ENCODE results near the gene ARID1B. TPM values are rescaled to one million over a fixed set of nuclear protein-coding genes. Genes with fewer than 3 reads are reported as not detected.

Gene ARID1B
- total and polyA plus RNA-seq, 4 donors, result 7.0 to 49.0 (median 24.2) TPM

- WGBS, result 88% methylated on average over 6 of the region's 6 CpGs
- no peak overlapping the region for H3K27ac ChIP-seq (ENCODE audit: low read depth in 1 of 2, low read length in 2 of 2)
- no peaks in the 10 kb centered on the region for H3K9me3 ChIP-seq (ENCODE audit: control insufficient read depth in 4 of 4, low read length in 3 of 4)
- no peaks in the 10 kb centered on the region for H3K36me3 ChIP-seq (ENCODE audit: control insufficient read depth in 4 of 4, insufficient read depth in 3 of 4, low read depth in 1 of 4, low read length in 3 of 4)
- no peak overlapping the region for H3K4me3 ChIP-seq (ENCODE audit: low read depth in 1 of 3, low read length in 3 of 3)
- H3K4me1 ChIP-seq (ENCODE audit: control insufficient read depth in 4 of 4, insufficient read depth in 4 of 4, low read length in 3 of 4), result peaks cover 7 to 31% (median 14%) of the 10 kb centered on the region in 4 donors
- no peak overlapping the region for H3K9ac ChIP-seq (ENCODE audit: low read depth in 1 of 2, low read length in 2 of 2)
- DNase-seq (ENCODE audit: low spot score), result no peak
- H3K27me3 ChIP-seq (ENCODE audit: control insufficient read depth in 4 of 4, insufficient read depth in 4 of 4, low read length in 3 of 4), result no peaks in the 10 kb centered on the region
- TF ChIP-seq FOXA1 (IDR thresholded peaks at IDR 0.05), result no peak
- TF ChIP-seq RXRA (IDR thresholded peaks at IDR 0.05), result no peak
- TF ChIP-seq EGR1 (IDR thresholded peaks at IDR 0.05; ENCODE audit: low read depth in 2 of 2), result no peak
- TF ChIP-seq JUND (IDR thresholded peaks at IDR 0.05), result no peak
- TF ChIP-seq FOXA2 (IDR thresholded peaks at IDR 0.05), result no peak
- no peak for TF ChIP-seq SP1 (IDR thresholded peaks at IDR 0.05)
- no peak for TF ChIP-seq TAF1 (conservative IDR thresholded peaks at IDR 0.05)
- TF ChIP-seq ATF3 (IDR thresholded peaks at IDR 0.05), result no peak
- no peak for TF ChIP-seq HNF4A (conservative IDR thresholded peaks at IDR 0.05)
- no peak for TF ChIP-seq CTCF (IDR thresholded peaks at IDR 0.05; ENCODE audit: low read depth, low read length, missing input control)
- TF ChIP-seq ZBTB33 (IDR thresholded peaks at IDR 0.05), result no peak
- TF ChIP-seq REST (IDR thresholded peaks at IDR 0.05), result no peak
- no peak for TF ChIP-seq GABPA (IDR thresholded peaks at IDR 0.05 in 1 of 2, conservative IDR thresholded peaks at IDR 0.05 in 1 of 2)
- no peak for TF ChIP-seq YY1 (IDR thresholded peaks at IDR 0.05)
- TF ChIP-seq NR2F2 (IDR thresholded peaks at IDR 0.05), result no peak
- no peak for TF ChIP-seq RAD21 (IDR thresholded peaks at IDR 0.05)
- no peak for TF ChIP-seq MAX (IDR thresholded peaks at IDR 0.05)
Measured at GRCh38 chr6:156846845-156847599, 69.8 kb downstream of the ARID1B start.

All from liver (tissue), 9 donors.